ENCODE data around the gene PTPRN2. TPM values are rescaled to one million over a fixed set of nuclear protein-coding genes. Genes with fewer than 3 reads are reported as not detected.
A peak's percentile ranks its signal among the peaks of the same experiment; 100 is the strongest.

Gene PTPRN2
- total and polyA plus RNA-seq, 4 donors = 18.1 to 69.9 (median 50.4) TPM

- DNase-seq (ENCODE audit: low read depth in 4 of 6, low spot score in 6 of 6) = no peak
- Histone ChIP-seq H3K9me3 (ENCODE audit: control insufficient read depth, insufficient read depth, low read length) (no peaks in the 10 kb centered on the region), H3K4me3 (ENCODE audit: low read depth, low read length) (no peak overlapping the region), H3K4me1 (ENCODE audit: control insufficient read depth, insufficient read depth, low read length) (peaks cover 22% of the 10 kb centered on the region), H3K36me3 (ENCODE audit: control insufficient read depth, insufficient read depth, low read length) (peaks cover 10% of the 10 kb centered on the region), H3K27me3 (ENCODE audit: control insufficient read depth, insufficient read depth, low read length) (no peaks in the 10 kb centered on the region), H3K27ac (ENCODE audit: low read depth, low read length) (no peak overlapping the region)
- 83% methylated on average over 11 of the region's 17 CpGs for WGBS (ENCODE audit: insufficient coverage)
These were observed 726.1 kb downstream of the PTPRN2 start for GRCh38 chr7:157861551-157861950.

DNA sequence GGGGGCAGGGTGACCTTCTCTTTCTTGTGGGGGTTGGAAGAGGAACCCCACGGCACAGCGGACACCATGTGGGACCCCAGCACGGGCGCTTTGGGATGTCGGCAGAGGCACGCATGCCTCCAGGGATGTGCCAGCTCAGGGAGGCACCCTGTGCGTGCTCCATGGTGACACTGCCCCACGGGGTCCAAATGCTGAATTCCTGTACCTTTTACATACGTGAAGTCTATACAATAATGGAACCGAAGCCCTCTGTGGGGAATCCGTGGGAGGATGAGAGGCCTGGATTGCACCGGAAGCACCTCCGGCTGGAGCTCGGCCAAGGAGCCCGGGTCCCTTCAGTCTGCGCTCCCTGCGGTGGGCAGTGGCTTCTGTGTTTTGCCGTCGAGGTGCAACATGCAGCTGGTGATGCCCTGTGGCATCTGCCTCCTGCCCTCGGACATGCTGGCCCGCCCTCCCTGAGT is 726.6 kb downstream of the PTPRN2 start:
- peaks cover 10% of the 10 kb centered on the region for H3K36me3 ChIP-seq (ENCODE audit: control insufficient read depth, insufficient read depth, low read length)
- no peaks in the 10 kb centered on the region for H3K9me3 ChIP-seq (ENCODE audit: control insufficient read depth, insufficient read depth, low read length)
- no peak for DNase-seq (ENCODE audit: low read depth in 4 of 6, low spot score in 6 of 6)
- H3K27me3 ChIP-seq (ENCODE audit: control insufficient read depth, insufficient read depth, low read length) = no peaks in the 10 kb centered on the region
- peaks cover 22% of the 10 kb centered on the region for H3K4me1 ChIP-seq (ENCODE audit: control insufficient read depth, insufficient read depth, low read length)
- WGBS (ENCODE audit: insufficient coverage) = 80% methylated on average over 21 of the region's 21 CpGs
- no peak overlapping the region for H3K4me3 ChIP-seq (ENCODE audit: low read depth, low read length)
- H3K27ac ChIP-seq (ENCODE audit: low read depth, low read length) = no peak overlapping the region

DNA sequence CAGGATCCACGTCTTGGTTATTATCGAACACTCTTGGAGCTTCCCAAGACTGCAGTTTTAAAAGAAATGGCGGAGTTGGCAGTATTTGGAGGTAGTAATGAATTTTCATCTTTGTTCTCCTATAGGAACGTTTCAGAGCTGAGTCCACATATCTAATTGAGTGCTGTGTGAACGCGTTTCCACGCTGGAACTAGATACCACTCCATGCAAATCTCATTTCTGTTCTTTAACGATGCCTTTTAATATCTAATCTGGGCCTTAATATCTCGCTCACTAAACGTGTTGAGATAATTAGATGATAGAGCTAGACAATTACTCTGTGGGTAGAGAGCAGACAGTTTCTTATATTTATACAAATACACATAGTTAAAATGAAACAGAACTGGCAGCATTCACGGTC is 727.2 kb downstream of the PTPRN2 start:
- DNase-seq (ENCODE audit: low read depth in 4 of 6, low spot score in 6 of 6) = peak in 1 of 6 donors; percentile 91
- Histone ChIP-seq H3K9me3 (ENCODE audit: control insufficient read depth, insufficient read depth, low read length) (no peaks in the 10 kb centered on the region), H3K4me3 (ENCODE audit: low read depth, low read length) (no peak overlapping the region), H3K27ac (ENCODE audit: low read depth, low read length) (no peak overlapping the region), H3K27me3 (ENCODE audit: control insufficient read depth, insufficient read depth, low read length) (no peaks in the 10 kb centered on the region), H3K4me1 (ENCODE audit: control insufficient read depth, insufficient read depth, low read length) (peaks cover 22% of the 10 kb centered on the region), H3K36me3 (ENCODE audit: control insufficient read depth, insufficient read depth, low read length) (peaks cover 10% of the 10 kb centered on the region)
- 59% methylated on average over 3 of the region's 11 CpGs for WGBS (ENCODE audit: insufficient coverage)

GRCh38 chr7:157859915-157860314 is 727.7 kb downstream of the PTPRN2 start:
- 64% methylated on average over 5 of the region's 6 CpGs for WGBS (ENCODE audit: insufficient coverage)
- peaks cover 10% of the 10 kb centered on the region for H3K36me3 ChIP-seq (ENCODE audit: control insufficient read depth, insufficient read depth, low read length)
- peak in 1 of 6 donors; percentile 46 for DNase-seq (ENCODE audit: low read depth in 4 of 6, low spot score in 6 of 6)

GRCh38 chr7:157857578-157858075 is 730.0 kb downstream of the PTPRN2 start:
- Histone ChIP-seq H3K4me3 (ENCODE audit: low read depth, low read length) (no peak overlapping the region), H3K27me3 (ENCODE audit: control insufficient read depth, insufficient read depth, low read length) (no peaks in the 10 kb centered on the region), H3K36me3 (ENCODE audit: control insufficient read depth, insufficient read depth, low read length) (peaks cover 7% of the 10 kb centered on the region), H3K4me1 (ENCODE audit: control insufficient read depth, insufficient read depth, low read length) (peaks cover 22% of the 10 kb centered on the region), H3K27ac (ENCODE audit: low read depth, low read length) (no peak overlapping the region), H3K9me3 (ENCODE audit: control insufficient read depth, insufficient read depth, low read length) (no peaks in the 10 kb centered on the region)
- no peak for DNase-seq (ENCODE audit: low read depth in 4 of 6, low spot score in 6 of 6)
- WGBS (ENCODE audit: insufficient coverage) = 85% methylated on average over 16 of the region's 21 CpGs

More at GRCh38 chr7:157859915-157860314, 727.7 kb downstream of the PTPRN2 start:
- Histone ChIP-seq H3K4me3 (ENCODE audit: low read depth, low read length) (no peak overlapping the region), H3K27me3 (ENCODE audit: control insufficient read depth, insufficient read depth, low read length) (no peaks in the 10 kb centered on the region), H3K9me3 (ENCODE audit: control insufficient read depth, insufficient read depth, low read length) (no peaks in the 10 kb centered on the region), H3K27ac (ENCODE audit: low read depth, low read length) (no peak overlapping the region), H3K4me1 (ENCODE audit: control insufficient read depth, insufficient read depth, low read length) (peaks cover 22% of the 10 kb centered on the region)

DNA sequence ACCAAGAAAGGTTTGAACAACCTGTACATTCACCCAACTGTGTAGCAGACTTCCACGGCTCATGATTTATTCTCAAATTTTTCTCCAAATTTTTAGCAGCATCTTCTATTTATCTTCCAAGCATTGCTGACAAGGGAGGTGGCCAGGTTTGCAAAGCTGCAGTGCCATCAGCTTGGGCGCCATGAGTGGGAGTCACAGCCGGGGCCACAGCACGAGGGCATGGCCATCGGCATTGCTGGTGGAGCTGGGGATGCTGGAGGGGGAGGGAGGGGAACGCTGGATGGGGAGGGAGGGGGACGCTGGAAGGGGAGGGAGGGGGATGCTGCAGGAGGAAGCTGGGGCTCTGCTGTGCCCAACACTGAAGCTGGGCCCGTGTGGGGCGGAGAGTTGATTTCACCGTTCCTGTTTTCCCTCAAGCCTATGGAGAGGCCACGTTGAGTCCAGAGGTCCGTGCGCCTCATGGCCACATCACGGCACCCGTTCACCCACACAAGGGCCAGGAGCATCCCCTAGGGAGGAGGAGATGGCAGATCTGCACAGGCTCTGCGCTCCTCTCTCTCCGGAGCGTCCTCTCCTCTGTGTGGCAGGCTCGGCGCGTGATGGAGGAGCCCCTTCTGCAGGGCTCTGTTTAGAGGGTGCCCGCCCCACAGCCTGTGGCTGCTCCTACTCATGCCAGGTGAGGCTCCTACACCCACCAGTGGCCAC is 730.6 kb downstream of the PTPRN2 start:
- 91% methylated on average over 12 of the region's 22 CpGs for WGBS (ENCODE audit: insufficient coverage)
- DNase-seq (ENCODE audit: low read depth in 4 of 6, low spot score in 6 of 6) = no peak
- H3K27ac ChIP-seq (ENCODE audit: low read depth, low read length) = no peak overlapping the region

DNA sequence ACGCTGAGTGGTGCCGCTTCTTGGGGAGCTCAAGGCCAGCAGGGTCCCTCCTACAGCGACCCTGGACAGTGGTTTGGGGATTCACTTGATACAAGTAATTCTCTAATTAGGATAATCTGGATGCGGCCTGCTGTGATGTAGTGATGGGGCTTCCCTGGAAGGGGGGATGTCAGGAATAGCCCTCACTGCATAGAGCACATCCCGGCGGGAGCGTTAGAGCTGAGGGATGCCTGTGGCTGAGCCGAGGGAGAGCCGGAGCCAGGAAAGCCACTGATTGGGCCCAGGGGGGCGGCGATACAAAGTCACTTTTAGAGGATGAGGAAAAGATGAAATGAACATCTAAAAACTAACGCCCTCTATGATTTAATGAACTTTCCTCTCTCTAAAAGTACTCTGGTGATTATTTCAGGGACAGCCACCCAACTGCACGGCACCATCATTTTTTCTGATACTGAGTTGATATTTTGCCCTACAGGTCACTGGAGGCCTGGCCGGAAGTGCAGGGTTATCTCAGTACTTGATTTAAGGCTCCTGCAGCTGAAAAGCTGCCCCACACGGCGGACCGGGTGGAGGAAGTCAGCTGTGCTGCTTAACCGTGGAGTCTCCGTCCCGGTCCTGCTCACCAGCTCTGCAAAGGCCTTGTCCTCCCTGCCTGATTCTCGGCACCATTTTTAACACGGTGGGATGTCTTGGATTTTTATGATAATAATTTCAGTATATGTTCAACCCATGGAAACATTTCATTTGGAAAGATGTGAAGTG is 732.0 kb downstream of the PTPRN2 start:
- DNase-seq (ENCODE audit: low read depth in 4 of 6, low spot score in 6 of 6) = no peak
- WGBS (ENCODE audit: insufficient coverage) = 70% methylated on average over 16 of the region's 22 CpGs
- Histone ChIP-seq H3K36me3 (ENCODE audit: control insufficient read depth, insufficient read depth, low read length) (no peaks in the 10 kb centered on the region), H3K4me1 (ENCODE audit: control insufficient read depth, insufficient read depth, low read length) (peaks cover 19% of the 10 kb centered on the region), H3K9me3 (ENCODE audit: control insufficient read depth, insufficient read depth, low read length) (no peaks in the 10 kb centered on the region), H3K4me3 (ENCODE audit: low read depth, low read length) (no peak overlapping the region), H3K27ac (ENCODE audit: low read depth, low read length) (no peak overlapping the region), H3K27me3 (ENCODE audit: control insufficient read depth, insufficient read depth, low read length) (no peaks in the 10 kb centered on the region)

More for the DNA sequence above, 730.6 kb downstream of the PTPRN2 start:
- Histone ChIP-seq H3K36me3 (ENCODE audit: control insufficient read depth, insufficient read depth, low read length) (peaks cover 7% of the 10 kb centered on the region), H3K9me3 (ENCODE audit: control insufficient read depth, insufficient read depth, low read length) (no peaks in the 10 kb centered on the region), H3K4me1 (ENCODE audit: control insufficient read depth, insufficient read depth, low read length) (peaks cover 22% of the 10 kb centered on the region), H3K4me3 (ENCODE audit: low read depth, low read length) (no peak overlapping the region), H3K27me3 (ENCODE audit: control insufficient read depth, insufficient read depth, low read length) (no peaks in the 10 kb centered on the region)

DNA sequence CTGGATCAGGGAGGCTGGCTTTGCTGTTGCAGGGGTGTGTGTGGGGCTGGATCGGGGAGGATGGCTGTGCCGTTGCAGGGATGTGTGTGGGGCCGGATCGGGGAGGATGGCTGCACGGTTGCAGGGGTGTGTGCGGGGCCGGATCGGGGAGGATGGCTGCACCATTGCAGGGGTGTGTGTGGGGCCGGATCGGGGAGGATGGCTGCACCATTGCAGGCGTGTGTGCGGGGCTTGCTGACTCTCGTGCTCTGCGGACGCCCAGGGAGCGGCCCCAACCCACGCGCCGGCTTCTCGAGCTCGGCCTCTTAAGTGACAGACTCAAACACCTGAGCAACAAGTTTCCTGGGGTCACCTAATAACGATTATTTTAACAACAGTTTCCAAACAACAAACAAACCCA is 732.6 kb downstream of the PTPRN2 start:
- H3K36me3 ChIP-seq (ENCODE audit: control insufficient read depth, insufficient read depth, low read length) = no peaks in the 10 kb centered on the region
- 88% methylated on average over 22 of the region's 22 CpGs for WGBS (ENCODE audit: insufficient coverage)
- H3K27ac ChIP-seq (ENCODE audit: low read depth, low read length) = no peak overlapping the region
- H3K27me3 ChIP-seq (ENCODE audit: control insufficient read depth, insufficient read depth, low read length) = no peaks in the 10 kb centered on the region
- no peak overlapping the region for H3K4me3 ChIP-seq (ENCODE audit: low read depth, low read length)
- H3K9me3 ChIP-seq (ENCODE audit: control insufficient read depth, insufficient read depth, low read length) = no peaks in the 10 kb centered on the region
- H3K4me1 ChIP-seq (ENCODE audit: control insufficient read depth, insufficient read depth, low read length) = peaks cover 16% of the 10 kb centered on the region
- DNase-seq (ENCODE audit: low read depth in 4 of 6, low spot score in 6 of 6) = no peak

DNA sequence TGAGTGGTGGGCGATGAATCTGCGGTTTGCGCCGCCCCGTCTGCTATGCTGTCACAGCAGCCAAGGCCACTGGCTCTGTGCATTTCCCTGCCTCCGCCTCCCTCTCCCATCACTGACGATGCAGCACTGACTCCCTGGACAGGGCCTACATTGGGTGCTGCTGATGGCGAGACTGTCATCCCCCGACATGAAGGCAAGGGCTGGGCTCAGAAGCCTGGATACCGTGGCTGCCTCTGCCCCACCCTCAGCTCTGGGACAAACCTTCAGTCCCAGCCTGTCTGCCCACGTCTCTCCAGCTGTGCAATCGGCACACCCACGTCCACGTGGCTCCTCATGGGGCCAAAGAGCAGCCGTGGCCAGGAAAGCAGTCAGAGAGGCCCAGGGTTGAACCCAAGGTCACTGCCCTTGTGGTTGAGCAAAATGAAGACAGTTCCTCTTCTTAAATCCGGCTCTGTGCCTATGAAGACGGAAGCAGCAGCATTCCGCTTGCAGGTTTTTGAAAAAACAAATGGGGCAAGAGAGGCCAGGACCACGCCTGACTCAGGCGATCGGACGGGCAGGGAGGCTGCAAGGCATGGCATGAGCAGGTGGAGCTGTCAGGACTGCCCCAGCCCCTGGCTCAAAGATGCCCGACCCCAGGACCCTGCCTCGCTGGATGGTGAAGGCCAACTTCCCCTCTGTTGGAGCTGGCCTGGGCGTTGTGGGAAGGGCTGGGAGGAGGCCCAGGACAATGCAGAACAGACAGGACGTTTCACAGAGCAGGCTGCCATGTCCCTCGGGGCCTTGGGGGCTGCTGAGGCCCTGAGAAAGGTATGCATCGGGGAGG is 733.3 kb downstream of the PTPRN2 start:
- DNase-seq (ENCODE audit: low read depth in 4 of 6, low spot score in 6 of 6) = no peak
- no peak overlapping the region for H3K4me3 ChIP-seq (ENCODE audit: low read depth, low read length)

More for the DNA sequence above, 733.3 kb downstream of the PTPRN2 start:
- no peaks in the 10 kb centered on the region for H3K9me3 ChIP-seq (ENCODE audit: control insufficient read depth, insufficient read depth, low read length)
- no peaks in the 10 kb centered on the region for H3K27me3 ChIP-seq (ENCODE audit: control insufficient read depth, insufficient read depth, low read length)
- no peak overlapping the region for H3K27ac ChIP-seq (ENCODE audit: low read depth, low read length)
- H3K4me1 ChIP-seq (ENCODE audit: control insufficient read depth, insufficient read depth, low read length) = peaks cover 13% of the 10 kb centered on the region
- 78% methylated on average over 28 of the region's 28 CpGs for WGBS (ENCODE audit: insufficient coverage)
- H3K36me3 ChIP-seq (ENCODE audit: control insufficient read depth, insufficient read depth, low read length) = no peaks in the 10 kb centered on the region
